ENCODE data around the gene DAB1.
A peak's percentile ranks its signal among the peaks of the same experiment; 100 is the strongest.

The DAB1 gene

GRCh38 chr1:57172040-57172439 lies 251.8 kb downstream of the DAB1 start:
- Mint-ChIP-seq H3K27me3 (ENCODE audit: low read depth) (no peaks in the 10 kb centered on the region), H3K4me3 (no peak overlapping the region), H3K27ac (no peak overlapping the region), H3K4me1 (ENCODE audit: low read depth) (peaks cover 3% of the 10 kb centered on the region), H3K36me3 (ENCODE audit: low read depth) (no peaks in the 10 kb centered on the region), H3K9me3 (peaks cover 8% of the 10 kb centered on the region)
- no peak for DNase-seq (ENCODE audit: low spot score)

- DNase-seq (ENCODE audit: low spot score) = no peak
- no peak overlapping the region for H3K4me3 Mint-ChIP-seq
- peaks cover under 1% of the 10 kb centered on the region for H3K27me3 Mint-ChIP-seq (ENCODE audit: low read depth)
- no peak overlapping the region for H3K27ac Mint-ChIP-seq
- no peaks in the 10 kb centered on the region for H3K36me3 Mint-ChIP-seq (ENCODE audit: low read depth)
- H3K9me3 Mint-ChIP-seq = peaks cover 4% of the 10 kb centered on the region
- H3K4me1 Mint-ChIP-seq (ENCODE audit: low read depth) = peaks cover 3% of the 10 kb centered on the region
These were observed 255.9 kb downstream of the DAB1 start for GRCh38 chr1:57167997-57168396.

- Mint-ChIP-seq H3K4me3 (no peak overlapping the region), H3K27me3 (ENCODE audit: low read depth) (peaks cover 2% of the 10 kb centered on the region), H3K27ac (no peak overlapping the region), H3K9me3 (peaks cover 4% of the 10 kb centered on the region), H3K4me1 (ENCODE audit: low read depth) (peaks cover 3% of the 10 kb centered on the region), H3K36me3 (ENCODE audit: low read depth) (no peaks in the 10 kb centered on the region)
- no peak for DNase-seq (ENCODE audit: low spot score)
These were observed 258.3 kb downstream of the DAB1 start for GRCh38 chr1:57165546-57165945.

GRCh38 chr1:57164584-57164983 lies 259.3 kb downstream of the DAB1 start:
- peaks cover 3% of the 10 kb centered on the region for H3K4me1 Mint-ChIP-seq (ENCODE audit: low read depth)
- no peaks in the 10 kb centered on the region for H3K36me3 Mint-ChIP-seq (ENCODE audit: low read depth)
- H3K9me3 Mint-ChIP-seq = peaks cover 2% of the 10 kb centered on the region
- DNase-seq (ENCODE audit: low spot score) = no peak
- no peak overlapping the region for H3K27ac Mint-ChIP-seq
- no peak overlapping the region for H3K4me3 Mint-ChIP-seq
- peaks cover 2% of the 10 kb centered on the region for H3K27me3 Mint-ChIP-seq (ENCODE audit: low read depth)

- peaks cover 3% of the 10 kb centered on the region for H3K4me1 Mint-ChIP-seq (ENCODE audit: low read depth)
- no peaks in the 10 kb centered on the region for H3K36me3 Mint-ChIP-seq (ENCODE audit: low read depth)
- no peak for DNase-seq (ENCODE audit: low spot score)
- H3K27ac Mint-ChIP-seq = no peak overlapping the region
- peaks cover 2% of the 10 kb centered on the region for H3K27me3 Mint-ChIP-seq (ENCODE audit: low read depth)
- H3K9me3 Mint-ChIP-seq = no peaks in the 10 kb centered on the region
- H3K4me3 Mint-ChIP-seq = no peak overlapping the region
These were observed 260.1 kb downstream of the DAB1 start for GRCh38 chr1:57163789-57164188.

GRCh38 chr1:57163325-57163724 lies 260.5 kb downstream of the DAB1 start:
- H3K27ac Mint-ChIP-seq = no peak overlapping the region
- peaks cover 2% of the 10 kb centered on the region for H3K27me3 Mint-ChIP-seq (ENCODE audit: low read depth)
- H3K4me1 Mint-ChIP-seq (ENCODE audit: low read depth) = peaks cover 1% of the 10 kb centered on the region
- no peaks in the 10 kb centered on the region for H3K9me3 Mint-ChIP-seq
- no peaks in the 10 kb centered on the region for H3K36me3 Mint-ChIP-seq (ENCODE audit: low read depth)
- no peak overlapping the region for H3K4me3 Mint-ChIP-seq
- DNase-seq (ENCODE audit: low spot score) = peak; percentile 3

- Mint-ChIP-seq H3K36me3 (ENCODE audit: low read depth) (no peaks in the 10 kb centered on the region), H3K27me3 (ENCODE audit: low read depth) (peaks cover 2% of the 10 kb centered on the region), H3K27ac (no peak overlapping the region), H3K9me3 (no peaks in the 10 kb centered on the region), H3K4me1 (ENCODE audit: low read depth) (no peaks in the 10 kb centered on the region), H3K4me3 (no peak overlapping the region)
- DNase-seq (ENCODE audit: low spot score) = no peak
These were observed 261.1 kb downstream of the DAB1 start for GRCh38 chr1:57162607-57163261.

GRCh38 chr1:57160594-57160993 lies 263.3 kb downstream of the DAB1 start:
- no peak overlapping the region for H3K27ac Mint-ChIP-seq
- no peak for DNase-seq (ENCODE audit: low spot score)
- no peaks in the 10 kb centered on the region for H3K36me3 Mint-ChIP-seq (ENCODE audit: low read depth)
- H3K27me3 Mint-ChIP-seq (ENCODE audit: low read depth) = peaks cover 2% of the 10 kb centered on the region
- no peaks in the 10 kb centered on the region for H3K9me3 Mint-ChIP-seq
- H3K4me1 Mint-ChIP-seq (ENCODE audit: low read depth) = no peaks in the 10 kb centered on the region
- H3K4me3 Mint-ChIP-seq = no peak overlapping the region

- Mint-ChIP-seq H3K4me1 (ENCODE audit: low read depth) (no peaks in the 10 kb centered on the region), H3K4me3 (no peak overlapping the region), H3K27me3 (ENCODE audit: low read depth) (peaks cover 2% of the 10 kb centered on the region), H3K27ac (no peak overlapping the region), H3K36me3 (ENCODE audit: low read depth) (no peaks in the 10 kb centered on the region), H3K9me3 (no peaks in the 10 kb centered on the region)
- DNase-seq (ENCODE audit: low spot score) = no peak
These were observed 265.3 kb downstream of the DAB1 start for GRCh38 chr1:57158604-57158998.

- H3K4me1 Mint-ChIP-seq (ENCODE audit: low read depth) = no peaks in the 10 kb centered on the region
- peaks cover 2% of the 10 kb centered on the region for H3K27me3 Mint-ChIP-seq (ENCODE audit: low read depth)
- H3K27ac Mint-ChIP-seq = no peak overlapping the region
- H3K4me3 Mint-ChIP-seq = no peak overlapping the region
- no peaks in the 10 kb centered on the region for H3K9me3 Mint-ChIP-seq
- no peaks in the 10 kb centered on the region for H3K36me3 Mint-ChIP-seq (ENCODE audit: low read depth)
- no peak for DNase-seq (ENCODE audit: low spot score)
These were observed 265.8 kb downstream of the DAB1 start for GRCh38 chr1:57157818-57158603.

- Mint-ChIP-seq H3K27ac (no peak overlapping the region), H3K4me1 (ENCODE audit: low read depth) (no peaks in the 10 kb centered on the region), H3K4me3 (no peak overlapping the region), H3K9me3 (no peaks in the 10 kb centered on the region), H3K36me3 (ENCODE audit: low read depth) (no peaks in the 10 kb centered on the region), H3K27me3 (ENCODE audit: low read depth) (no peaks in the 10 kb centered on the region)
- DNase-seq (ENCODE audit: low spot score) = no peak
These were observed 267.0 kb downstream of the DAB1 start for GRCh38 chr1:57156907-57157306.

- no peaks in the 10 kb centered on the region for H3K9me3 Mint-ChIP-seq
- H3K36me3 Mint-ChIP-seq (ENCODE audit: low read depth) = no peaks in the 10 kb centered on the region
- DNase-seq (ENCODE audit: low spot score) = no peak
- no peak overlapping the region for H3K4me3 Mint-ChIP-seq
- H3K27ac Mint-ChIP-seq = no peak overlapping the region
- H3K27me3 Mint-ChIP-seq (ENCODE audit: low read depth) = no peaks in the 10 kb centered on the region
- H3K4me1 Mint-ChIP-seq (ENCODE audit: low read depth) = no peaks in the 10 kb centered on the region
These were observed 277.8 kb downstream of the DAB1 start for GRCh38 chr1:57146100-57146499.

GRCh38 chr1:57142999-57143398 lies 280.9 kb downstream of the DAB1 start:
- Mint-ChIP-seq H3K27ac (no peak overlapping the region), H3K4me1 (ENCODE audit: low read depth) (no peaks in the 10 kb centered on the region), H3K9me3 (no peaks in the 10 kb centered on the region), H3K4me3 (no peak overlapping the region), H3K27me3 (ENCODE audit: low read depth) (no peaks in the 10 kb centered on the region), H3K36me3 (ENCODE audit: low read depth) (no peaks in the 10 kb centered on the region)
- no peak for DNase-seq (ENCODE audit: low spot score)

GRCh38 chr1:57142169-57142568 lies 281.7 kb downstream of the DAB1 start:
- no peak for DNase-seq (ENCODE audit: low spot score)
- H3K36me3 Mint-ChIP-seq (ENCODE audit: low read depth) = no peaks in the 10 kb centered on the region
- no peak overlapping the region for H3K4me3 Mint-ChIP-seq
- no peaks in the 10 kb centered on the region for H3K4me1 Mint-ChIP-seq (ENCODE audit: low read depth)
- H3K27me3 Mint-ChIP-seq (ENCODE audit: low read depth) = no peaks in the 10 kb centered on the region
- H3K27ac Mint-ChIP-seq = no peak overlapping the region
- no peaks in the 10 kb centered on the region for H3K9me3 Mint-ChIP-seq

All from T-helper 2 cell treated with Interferon-gamma antibody and Interleukin-4, amounts not matched to agents 5 μg/mL and 100 μg/mL, for 36 hours (primary cell).